ENCODE data around the gene KIF18B. TPM values are rescaled to one million over a fixed set of nuclear protein-coding genes. Genes with fewer than 3 reads are reported as not detected.

Gene KIF18B
- total and polyA plus RNA-seq, 2 donors (not counting 1 experiment from before 2014, with no cell fraction given): 0.99 to 2.5 TPM

- Histone ChIP-seq H3K27me3 (ENCODE audit: control insufficient read depth, insufficient read depth, low read length) (no peaks in the 10 kb centered on the region), H3K9ac (ENCODE audit: insufficient read depth, low read length) (no peak overlapping the region), H3K36me3 (ENCODE audit: control insufficient read depth, insufficient read depth, low read length) (peaks cover 6% of the 10 kb centered on the region), H3K4me1 (ENCODE audit: control insufficient read depth, extremely low read depth, insufficient read depth, low read length) (no peaks in the 10 kb centered on the region), H3K4me2 (ENCODE audit: extremely low read depth, insufficient read depth, low read length) (no peak overlapping the region), H4K20me1 (ENCODE audit: control insufficient read depth, extremely low read depth, insufficient read depth, low read length) (no peaks in the 10 kb centered on the region), H3K4me3 (replicated peaks in 1 of 4; ENCODE audit: control extremely low read depth in 1 of 4, insufficient read depth in 1 of 4, low read depth in 3 of 4, low read length in 4 of 4) (no peak overlapping the region), H3K79me2 (ENCODE audit: control insufficient read depth, insufficient read depth, low read length) (peaks cover 42% of the 10 kb centered on the region), H2AFZ (ENCODE audit: low read length) (no peak overlapping the region), H3K9me3 (ENCODE audit: control insufficient read depth, insufficient read depth, low read depth, low read length) (no peaks in the 10 kb centered on the region), H3K27ac (ENCODE audit: insufficient read depth, low read length) (no peak overlapping the region)
- TF ChIP-seq EZH2 (IDR thresholded peaks at IDR 0.05; ENCODE audit: low read length, missing control alignments): no peak
- DNase-seq (ENCODE audit: low read depth in 2 of 2): no peak
Observed at GRCh38 chr17:44894642-44895041, 52.9 kb downstream of the KIF18B start.

- Histone ChIP-seq H2AFZ (ENCODE audit: low read length) (no peak overlapping the region), H3K27ac (ENCODE audit: insufficient read depth, low read length) (no peak overlapping the region), H4K20me1 (ENCODE audit: control insufficient read depth, extremely low read depth, insufficient read depth, low read length) (no peaks in the 10 kb centered on the region), H3K27me3 (ENCODE audit: control insufficient read depth, insufficient read depth, low read length) (no peaks in the 10 kb centered on the region), H3K4me2 (ENCODE audit: extremely low read depth, insufficient read depth, low read length) (no peak overlapping the region), H3K79me2 (ENCODE audit: control insufficient read depth, insufficient read depth, low read length) (peaks cover 37% of the 10 kb centered on the region), H3K4me1 (ENCODE audit: control insufficient read depth, extremely low read depth, insufficient read depth, low read length) (peaks cover 4% of the 10 kb centered on the region), H3K36me3 (ENCODE audit: control insufficient read depth, insufficient read depth, low read length) (peaks cover 9% of the 10 kb centered on the region), H3K4me3 (replicated peaks in 1 of 4; ENCODE audit: control extremely low read depth in 1 of 4, insufficient read depth in 1 of 4, low read depth in 3 of 4, low read length in 4 of 4) (no peak overlapping the region), H3K9ac (ENCODE audit: insufficient read depth, low read length) (no peak overlapping the region), H3K9me3 (ENCODE audit: control insufficient read depth, insufficient read depth, low read depth, low read length) (no peaks in the 10 kb centered on the region)
- no peak for TF ChIP-seq EZH2 (IDR thresholded peaks at IDR 0.05; ENCODE audit: low read length, missing control alignments)
- TF ChIP-seq CTCF (conservative IDR thresholded peaks at IDR 0.05 in 1 of 2, IDR thresholded peaks at IDR 0.05 in 1 of 2; ENCODE audit: low read depth in 1 of 2, low read length in 2 of 2): no peak
- DNase-seq (ENCODE audit: low read depth in 2 of 2): no peak
Observed at GRCh38 chr17:44892250-44892649, 55.3 kb downstream of the KIF18B start.

- Histone ChIP-seq H3K4me1 (ENCODE audit: control insufficient read depth, extremely low read depth, insufficient read depth, low read length) (peaks cover 4% of the 10 kb centered on the region), H4K20me1 (ENCODE audit: control insufficient read depth, extremely low read depth, insufficient read depth, low read length) (no peaks in the 10 kb centered on the region), H3K27ac (ENCODE audit: insufficient read depth, low read length) (no peak overlapping the region), H3K9me3 (ENCODE audit: control insufficient read depth, insufficient read depth, low read depth, low read length) (no peaks in the 10 kb centered on the region), H3K9ac (ENCODE audit: insufficient read depth, low read length) (no peak overlapping the region), H3K4me3 (replicated peaks in 1 of 4; ENCODE audit: control extremely low read depth in 1 of 4, insufficient read depth in 1 of 4, low read depth in 3 of 4, low read length in 4 of 4) (no peak overlapping the region), H2AFZ (ENCODE audit: low read length) (no peak overlapping the region), H3K27me3 (ENCODE audit: control insufficient read depth, insufficient read depth, low read length) (no peaks in the 10 kb centered on the region), H3K4me2 (ENCODE audit: extremely low read depth, insufficient read depth, low read length) (no peak overlapping the region), H3K36me3 (ENCODE audit: control insufficient read depth, insufficient read depth, low read length) (peaks cover 12% of the 10 kb centered on the region), H3K79me2 (ENCODE audit: control insufficient read depth, insufficient read depth, low read length) (peaks cover 25% of the 10 kb centered on the region)
- no peak for DNase-seq (ENCODE audit: low read depth in 2 of 2)
- TF ChIP-seq CTCF (conservative IDR thresholded peaks at IDR 0.05 in 1 of 2, IDR thresholded peaks at IDR 0.05 in 1 of 2; ENCODE audit: low read depth in 1 of 2, low read length in 2 of 2) (no peak), EZH2 (IDR thresholded peaks at IDR 0.05; ENCODE audit: low read length, missing control alignments) (no peak)
Observed at GRCh38 chr17:44889003-44889402, 58.6 kb downstream of the KIF18B start.

Data from fibroblast of lung (primary cell).